EH (cell line): ENCODE data around the gene SFTPA2.
"Not testable (repeated sequence)": the region's sequence is repeated elsewhere in the genome, so short reads cannot be mapped to it uniquely, and the experiment has no call there.

Experiments
- DNase-seq: peaks from one replicate; pipeline ENCODE4 v3.0.0-alpha.2; 2015; ENCODE audit warnings: low read depth

SFTPA2 gene

DNA sequence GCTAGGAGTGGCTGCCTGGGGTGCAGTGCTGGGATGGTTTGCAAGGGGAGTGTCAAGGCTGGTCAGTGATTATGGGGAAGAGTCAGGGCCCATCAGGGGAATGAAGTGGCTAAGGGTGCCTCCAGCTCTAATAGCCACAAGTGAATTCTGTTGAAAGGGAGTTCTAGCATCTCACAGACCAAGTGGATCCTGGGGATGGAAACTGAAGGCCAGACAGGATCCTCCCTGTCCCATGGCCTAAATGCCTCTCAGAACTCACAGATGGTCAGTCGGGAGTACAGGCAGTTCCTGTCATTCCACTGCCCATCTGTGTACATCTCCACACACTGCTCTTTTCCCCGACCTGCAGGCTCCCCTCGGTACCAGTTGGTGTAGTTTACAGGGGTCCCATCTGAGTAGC is 3.2 kb downstream of the SFTPA2 start:
- not testable (repeated sequence) for DNase-seq

DNA sequence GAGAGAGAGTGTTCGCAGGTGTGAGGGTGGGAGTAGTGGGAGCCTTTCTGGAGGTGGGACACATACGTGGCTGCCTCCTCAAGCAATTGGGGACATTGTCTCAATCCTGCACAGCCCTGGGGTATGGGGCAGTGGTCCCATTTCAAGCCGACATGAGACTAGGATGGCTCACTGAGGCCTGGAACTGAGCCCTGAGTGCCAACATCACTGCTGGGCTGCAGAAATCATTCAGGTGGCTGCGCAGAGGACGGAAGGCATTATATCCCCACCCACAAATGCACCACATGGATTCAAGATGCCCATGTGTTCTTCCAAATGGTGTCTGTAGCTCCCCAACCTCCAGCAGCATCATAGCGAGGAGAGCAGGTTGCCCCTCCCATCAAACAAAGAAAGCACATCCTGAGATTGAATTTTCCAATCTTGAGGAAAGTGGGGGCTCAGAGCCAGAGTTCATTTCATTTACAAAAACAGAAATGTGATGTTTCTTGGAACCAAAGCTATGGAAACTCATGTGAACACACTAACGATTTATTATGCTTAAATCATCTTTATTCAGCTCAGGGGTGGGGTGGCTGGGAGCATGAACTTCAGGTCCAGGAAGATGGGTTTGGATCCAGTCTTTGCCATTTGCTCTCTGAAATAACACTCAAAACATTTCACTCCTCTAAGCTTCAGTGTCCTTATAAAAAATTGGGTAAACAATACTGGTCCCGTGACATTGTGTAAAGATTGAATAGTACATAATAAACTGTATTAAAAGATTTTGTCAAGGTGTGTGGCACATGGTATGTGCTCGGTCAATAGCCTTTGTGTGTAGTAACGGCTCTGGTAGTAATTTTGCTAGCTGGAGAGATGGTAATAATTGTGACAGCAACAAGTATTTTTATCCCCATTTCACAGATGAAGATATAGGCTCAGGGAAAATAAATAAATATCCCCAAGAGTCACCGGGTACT is 4.6 kb downstream of the SFTPA2 start:
- DNase-seq: no peak

DNA sequence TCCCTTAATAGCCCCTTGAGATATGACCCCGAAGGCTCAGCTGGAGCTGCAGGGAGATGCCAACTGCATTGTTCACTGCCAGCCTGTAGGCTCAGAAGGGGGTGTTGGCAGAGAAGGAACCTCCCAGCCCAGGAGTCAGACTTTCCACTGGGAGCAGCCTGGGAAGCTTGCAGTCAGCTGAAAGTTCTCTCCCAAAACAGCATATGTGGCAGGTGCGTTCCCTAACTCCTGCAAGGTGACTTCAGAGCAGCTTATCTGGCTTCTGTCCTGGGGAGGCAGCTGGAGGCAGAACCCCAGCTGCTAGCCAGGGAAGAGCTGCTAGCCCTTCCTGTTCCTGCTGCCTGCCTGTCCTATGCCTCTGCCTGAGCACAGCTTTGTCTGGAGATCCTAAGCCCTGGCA is 8.1 kb downstream of the SFTPA2 start:
- no peak for DNase-seq

DNA sequence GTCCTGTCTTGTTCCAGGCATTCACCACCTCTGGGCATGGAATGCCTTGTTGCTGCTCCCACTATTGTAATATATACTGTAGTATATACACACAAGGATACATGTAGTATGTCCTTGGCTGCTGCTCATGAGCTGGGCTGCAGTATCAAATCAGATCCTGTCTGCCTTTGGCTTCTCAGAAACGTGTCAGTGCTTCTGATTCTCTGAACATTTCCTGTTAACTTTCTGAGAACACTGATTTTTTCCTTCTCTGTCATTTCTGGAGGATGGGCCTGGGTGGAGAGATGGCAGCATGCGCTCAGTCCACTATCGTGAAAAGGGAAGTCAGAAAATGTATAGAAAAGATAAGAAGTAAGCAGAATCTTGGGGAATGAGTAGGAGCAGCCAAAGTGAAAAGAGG is 12.2 kb downstream of the SFTPA2 start:
- DNase-seq: no peak

DNA sequence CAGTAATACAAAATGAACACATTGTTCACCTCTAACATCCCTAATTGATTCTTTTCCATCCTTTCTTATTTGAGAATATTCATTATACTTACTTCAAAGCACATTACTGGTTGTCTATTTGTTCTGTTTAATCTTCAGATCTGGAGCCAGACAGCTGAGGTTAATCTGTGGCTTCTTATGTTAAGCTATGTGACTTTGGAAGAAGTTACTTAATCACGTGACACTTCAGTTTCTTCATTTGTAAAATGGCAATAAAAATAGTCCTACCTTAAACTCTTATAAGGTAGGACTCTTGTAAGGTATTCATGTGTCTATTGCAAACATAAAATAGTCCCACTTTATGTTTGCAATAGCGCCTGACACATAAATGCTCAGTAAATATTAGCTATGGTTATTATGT is 13.1 kb downstream of the SFTPA2 start:
- not testable (repeated sequence) for DNase-seq

DNA sequence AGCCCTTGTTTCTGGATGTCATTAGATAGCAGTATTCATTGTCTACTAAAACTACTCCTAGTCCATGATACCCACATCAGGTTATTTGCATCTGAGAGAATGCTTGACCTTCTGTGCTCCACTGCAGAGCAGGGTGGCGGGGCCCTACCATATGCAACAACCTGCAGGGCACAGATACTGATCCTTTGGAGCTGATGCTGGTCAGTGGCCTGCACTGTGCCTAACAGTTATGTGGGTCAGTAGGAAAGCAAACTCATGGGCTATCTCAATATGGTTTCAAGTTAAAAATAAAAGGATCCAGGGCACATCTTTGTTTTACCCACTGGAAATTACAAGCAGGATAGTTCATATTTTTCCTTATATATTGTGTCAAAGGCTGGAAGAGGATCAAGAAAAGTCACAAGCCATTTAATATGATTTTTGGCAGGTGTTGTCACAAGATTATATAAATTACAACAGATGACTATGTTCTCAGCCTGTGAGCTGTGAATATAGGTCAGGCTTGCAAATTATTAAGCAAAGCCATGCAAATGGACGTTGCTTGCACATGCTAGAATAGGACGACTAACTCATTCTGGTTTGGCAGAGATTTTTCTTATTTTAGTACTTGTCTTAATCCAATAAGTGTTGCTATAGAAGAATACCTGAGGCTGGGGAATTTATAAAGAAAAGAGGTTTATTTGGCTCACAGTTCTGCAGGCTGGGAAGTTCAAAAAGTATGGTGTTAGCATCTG is 15.1 kb downstream of the SFTPA2 start:
- not testable (repeated sequence) for DNase-seq

DNA sequence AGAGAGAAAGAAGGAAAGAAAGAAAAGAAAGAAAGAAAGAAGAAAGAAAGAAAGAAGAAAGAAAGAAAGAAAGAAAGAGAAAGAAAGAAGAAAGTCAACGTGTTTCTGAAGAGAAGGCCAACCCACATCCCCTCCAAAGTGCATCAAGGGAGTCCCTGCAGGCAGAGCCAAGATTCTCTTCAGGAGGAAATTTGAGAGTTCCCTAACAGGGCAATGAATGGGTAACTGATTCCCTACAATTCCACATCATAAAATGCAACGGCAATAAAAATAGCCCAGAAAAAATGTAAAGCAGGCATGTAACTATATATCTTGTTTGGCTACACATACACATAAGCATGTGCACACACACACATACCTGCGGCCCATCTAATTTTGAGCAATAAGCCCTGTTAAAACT is 15.8 kb downstream of the SFTPA2 start:
- not testable (repeated sequence) for DNase-seq

DNA sequence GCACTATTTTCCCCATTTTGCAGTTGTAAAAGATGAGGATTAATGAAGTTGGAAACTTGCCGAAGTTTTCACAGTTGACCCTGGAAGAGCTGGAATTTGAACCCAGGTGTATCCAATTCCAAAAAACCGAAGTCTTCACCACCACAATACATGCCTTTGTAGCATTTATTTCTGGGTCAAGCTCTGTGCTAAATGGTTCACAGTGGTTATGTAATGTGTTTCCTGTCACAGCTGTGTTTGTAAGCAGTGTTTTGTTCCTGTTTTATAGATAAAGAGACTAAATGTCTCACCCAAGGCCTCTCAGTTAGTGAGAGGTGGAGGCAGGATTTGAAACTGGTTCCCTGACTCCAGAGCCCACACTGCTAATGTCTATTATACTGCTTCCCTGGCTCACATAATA is 17.6 kb downstream of the SFTPA2 start:
- no peak for DNase-seq

DNA sequence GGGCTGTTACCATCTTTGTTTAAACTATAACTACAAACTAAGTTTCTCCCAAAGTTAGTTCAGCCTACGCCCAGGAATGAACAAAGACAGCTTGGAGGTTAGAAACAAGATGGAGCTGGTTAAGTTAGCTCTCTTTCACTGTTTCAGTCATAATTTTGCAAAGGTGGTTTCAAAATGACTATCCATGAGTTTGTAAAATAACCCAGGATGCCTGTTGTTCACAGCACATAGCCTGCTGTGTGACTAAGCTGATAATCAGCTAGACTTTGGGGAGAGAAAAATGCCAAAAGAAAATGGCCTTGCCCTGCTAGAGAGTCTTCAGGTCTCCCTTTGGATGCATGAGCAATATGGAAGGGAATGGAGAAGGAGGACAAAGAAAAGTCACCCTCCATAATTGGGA is 19.3 kb downstream of the SFTPA2 start:
- DNase-seq: peak; percentile 19

DNA sequence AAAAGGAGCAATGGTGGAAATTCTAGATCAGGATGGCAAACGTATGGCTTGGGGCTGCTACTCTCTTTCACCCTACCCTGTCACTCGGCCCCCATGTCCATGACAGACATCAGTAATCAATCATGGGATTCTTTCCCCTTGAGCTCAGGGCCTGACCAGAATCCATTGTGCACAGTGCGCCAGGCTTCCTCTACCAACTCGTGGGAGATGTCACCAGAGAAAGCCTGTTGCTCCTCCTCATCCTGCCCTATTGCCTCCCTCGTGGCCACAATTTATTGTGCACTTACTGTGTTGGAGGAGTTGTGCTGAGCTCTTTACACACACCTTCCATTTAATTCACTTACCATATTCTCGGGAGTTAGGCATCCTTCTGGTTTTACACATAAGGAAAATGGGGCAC is 21.9 kb downstream of the SFTPA2 start:
- not testable (repeated sequence) for DNase-seq

DNA sequence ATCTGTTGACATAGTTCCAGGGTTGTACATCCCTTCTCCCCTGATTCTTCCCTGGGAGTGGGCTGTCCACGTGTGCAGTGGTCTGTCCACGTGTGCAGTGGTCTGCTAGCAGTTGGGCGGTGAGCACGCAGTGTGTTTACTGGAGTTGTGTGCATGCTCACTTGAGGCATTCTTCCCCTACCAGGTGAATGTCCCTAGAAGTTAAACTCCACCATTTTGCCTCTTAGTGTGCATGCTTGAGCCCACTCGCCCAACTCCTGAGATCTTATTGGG is 26.4 kb downstream of the SFTPA2 start:
- not testable (repeated sequence) for DNase-seq

DNA sequence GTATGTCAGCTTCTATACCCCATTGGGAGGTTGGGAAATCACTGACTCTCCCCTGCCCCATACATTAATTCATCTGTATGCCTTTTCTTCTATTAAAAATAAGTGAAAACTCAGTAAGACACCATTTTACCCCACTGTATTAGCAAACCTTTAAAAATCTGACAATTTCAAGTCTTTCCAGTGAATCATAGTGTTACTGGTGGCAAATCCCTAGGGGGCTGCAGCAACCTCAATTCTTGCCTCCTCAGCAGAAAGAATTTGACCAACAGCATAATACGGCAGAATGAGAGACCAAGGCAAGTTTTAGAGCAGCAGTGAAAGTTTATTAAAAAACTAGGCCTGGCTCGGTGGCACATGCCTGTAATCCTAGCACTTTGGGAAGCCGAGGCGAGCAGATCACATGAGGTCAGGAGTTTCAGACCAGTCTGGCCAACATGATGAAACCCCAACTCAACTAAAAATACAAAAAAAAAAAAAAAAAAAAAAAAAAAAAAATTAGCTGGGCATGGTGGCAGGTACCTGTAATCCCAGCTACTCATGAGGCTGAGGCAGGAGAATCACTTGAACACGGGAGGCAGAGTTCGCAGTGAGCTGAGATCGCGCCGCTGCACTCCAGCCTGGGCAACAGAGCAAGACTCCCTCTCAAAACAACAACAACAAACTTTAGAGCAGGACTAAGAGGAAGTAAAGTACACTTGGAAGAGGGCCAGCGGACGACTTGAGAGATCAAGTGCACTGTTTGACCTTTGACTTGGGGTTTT is 26.9 kb downstream of the SFTPA2 start:
- not testable (repeated sequence) for DNase-seq

DNA sequence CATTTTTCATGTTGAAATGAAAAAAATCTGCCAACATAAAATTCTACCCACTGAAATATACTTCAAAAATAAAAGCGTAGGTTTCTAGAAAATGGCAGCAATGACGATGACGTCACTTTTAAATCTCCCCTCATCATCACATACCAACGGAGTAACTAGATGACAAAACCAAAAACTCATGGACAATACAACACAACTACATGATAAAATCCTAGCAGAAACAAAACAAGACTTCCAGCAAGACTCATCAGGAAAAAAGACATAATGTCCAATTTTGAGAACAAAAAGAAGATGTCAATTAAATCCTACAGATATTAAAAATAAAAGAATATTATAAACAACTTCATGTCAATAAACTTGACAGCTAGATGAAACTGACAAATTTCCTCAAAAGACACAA is 31.9 kb downstream of the SFTPA2 start:
- DNase-seq: not testable (repeated sequence)

DNA sequence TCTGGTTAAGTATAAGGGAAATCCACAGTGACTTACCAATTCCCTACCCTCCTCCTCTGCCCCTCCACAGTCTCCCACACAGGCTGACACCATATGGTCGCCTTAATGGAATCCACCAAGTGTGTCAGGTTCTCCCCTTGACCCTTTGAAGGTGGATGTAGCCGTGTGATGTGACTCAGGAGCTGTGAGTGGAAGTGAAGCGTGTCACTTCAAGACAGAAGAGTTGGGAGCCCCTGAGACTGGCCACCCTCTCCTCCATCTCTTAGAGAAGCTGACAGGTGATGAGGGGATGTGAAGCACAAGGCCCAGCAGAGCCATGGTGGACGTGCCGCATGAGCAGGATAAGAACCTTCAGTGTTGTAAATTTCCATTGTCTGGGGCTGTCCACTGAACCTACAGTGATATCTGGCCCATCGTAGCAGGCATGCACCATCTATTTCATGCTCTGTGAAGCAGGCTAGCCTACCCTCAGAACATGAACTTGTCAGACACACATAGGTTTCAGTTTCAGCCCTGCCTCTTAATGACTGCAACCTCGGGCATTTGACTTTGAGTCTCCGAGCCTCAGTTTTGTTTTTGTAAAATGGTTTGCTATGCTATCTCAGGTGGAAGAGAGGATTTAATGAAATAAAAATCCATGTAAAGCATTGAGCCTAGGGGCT is 35.0 kb downstream of the SFTPA2 start:
- not testable (repeated sequence) for DNase-seq

DNA sequence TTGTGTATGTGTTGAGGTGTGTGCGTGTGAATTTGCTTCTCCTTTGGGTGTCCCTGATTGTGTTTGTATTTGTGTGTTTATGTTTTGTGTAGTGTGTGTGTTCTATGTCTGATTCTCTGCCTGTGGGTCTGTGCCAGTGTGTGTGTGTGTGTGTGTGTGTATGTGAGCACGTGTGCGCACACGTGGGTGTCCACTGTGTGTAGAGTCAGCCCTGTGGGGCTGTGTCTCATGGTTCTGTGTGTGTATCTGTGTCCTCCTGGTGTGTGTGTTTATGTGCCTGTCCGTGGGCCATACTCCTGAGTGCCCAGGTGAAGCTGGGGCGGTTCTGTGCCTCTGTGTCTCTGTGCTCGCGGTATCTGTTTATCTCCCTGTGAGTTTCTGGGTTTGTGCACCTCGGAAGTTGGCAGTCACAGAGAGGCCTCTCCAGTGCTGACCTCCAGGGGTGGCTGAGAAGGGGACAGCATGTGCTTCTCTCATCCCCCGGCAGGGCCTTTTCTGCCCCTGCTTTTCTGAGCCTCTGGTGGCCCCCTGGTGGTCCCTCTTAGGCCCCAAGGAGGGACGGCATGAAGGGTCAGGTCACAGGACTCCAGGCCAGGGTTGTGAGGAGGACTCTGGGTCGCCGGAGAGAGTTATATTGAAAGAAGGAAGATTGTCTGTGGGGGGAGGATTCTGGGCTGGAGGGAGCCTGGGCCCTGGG is 36.9 kb downstream of the SFTPA2 start:
- DNase-seq: not testable (repeated sequence)

DNA sequence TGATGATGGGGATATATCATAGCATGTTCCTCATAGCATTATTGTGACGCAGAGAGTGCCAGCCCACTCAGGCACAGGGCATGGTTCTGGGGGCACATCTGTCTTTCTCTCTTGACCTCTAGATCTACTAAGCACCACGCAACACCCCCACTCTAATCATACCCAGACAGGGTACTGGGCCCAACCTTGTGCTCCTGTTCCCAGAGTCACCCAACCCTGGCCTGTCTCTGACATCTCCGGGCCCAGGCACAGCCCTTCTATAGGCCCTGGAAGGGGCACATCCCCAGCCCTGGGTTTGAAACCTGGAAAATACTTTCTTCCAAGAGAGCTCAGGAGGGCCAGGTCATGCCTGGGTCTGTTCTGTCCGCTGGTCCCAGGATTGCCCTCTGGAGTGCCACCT is 37.7 kb downstream of the SFTPA2 start:
- not testable (repeated sequence) for DNase-seq

DNA sequence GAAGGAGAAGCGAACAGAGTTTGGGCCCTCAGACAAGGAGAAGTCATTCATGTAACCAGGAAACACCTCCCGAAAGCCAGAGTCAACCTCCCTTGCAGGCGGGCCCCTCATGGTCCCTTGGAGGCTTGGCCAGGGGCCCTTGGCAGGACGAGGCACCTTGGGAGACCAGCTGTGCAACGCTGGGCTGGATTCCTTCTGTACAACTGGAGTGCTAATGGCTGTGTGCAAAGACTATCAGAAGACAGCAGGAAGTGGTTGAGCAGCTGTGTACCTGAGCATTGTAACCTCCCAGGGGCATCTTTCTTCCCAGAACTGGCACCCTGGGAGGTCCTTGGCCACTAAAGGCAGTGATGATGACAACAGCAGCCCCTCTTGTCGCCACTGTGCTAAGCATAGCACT is 38.5 kb downstream of the SFTPA2 start:
- not testable (repeated sequence) for DNase-seq

DNA sequence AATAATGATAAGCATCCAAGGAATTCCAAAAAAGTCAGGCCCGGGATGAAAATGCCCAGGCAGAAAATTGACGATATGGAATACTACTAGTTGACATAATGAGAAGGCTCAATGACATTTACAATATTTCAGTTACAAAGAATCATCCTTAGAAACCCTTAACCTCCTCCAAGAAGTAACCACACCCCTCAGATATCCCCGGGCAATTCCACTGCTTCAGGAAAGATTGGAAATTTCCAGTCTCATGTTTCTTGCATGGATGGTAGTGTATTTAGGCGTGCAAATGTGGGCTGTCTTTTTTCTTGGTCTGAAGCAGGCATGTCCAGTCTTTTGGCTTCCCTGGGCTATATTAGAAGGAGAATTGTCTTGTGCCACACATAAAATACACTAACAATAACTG is 42.6 kb downstream of the SFTPA2 start:
- not testable (repeated sequence) for DNase-seq

DNA sequence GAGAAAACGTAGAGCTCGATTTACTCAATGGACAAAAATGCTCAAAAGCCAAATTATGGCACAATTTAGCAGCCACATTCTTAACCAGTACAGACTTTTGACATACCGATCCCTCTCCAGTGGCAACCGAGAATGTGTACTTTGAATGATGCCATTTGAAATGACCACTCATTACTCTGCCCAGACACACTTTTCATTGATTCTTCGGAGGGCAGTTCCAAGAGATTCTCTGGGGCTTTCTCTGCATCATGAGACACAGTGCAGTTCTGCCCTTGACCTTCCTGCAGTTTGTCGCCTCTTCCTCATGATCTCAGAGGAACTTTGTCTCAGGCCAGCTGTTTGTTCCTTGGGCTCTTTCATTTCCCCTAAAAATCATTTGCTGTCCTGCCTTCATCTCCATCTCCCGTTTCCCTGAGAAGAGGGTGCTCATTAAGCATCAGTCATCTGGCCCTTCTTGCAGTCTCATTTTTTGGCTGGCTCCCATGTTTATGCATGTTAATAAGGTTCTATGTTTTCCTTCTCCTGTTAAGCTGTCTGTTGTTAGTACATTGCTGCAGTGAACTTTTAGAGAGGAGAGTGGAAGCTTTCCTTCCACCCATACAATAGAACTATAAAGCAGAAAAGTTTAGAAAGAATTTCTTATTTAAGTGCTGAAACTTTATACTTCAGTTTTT is 43.5 kb downstream of the SFTPA2 start:
- DNase-seq: peak; percentile 70

DNA sequence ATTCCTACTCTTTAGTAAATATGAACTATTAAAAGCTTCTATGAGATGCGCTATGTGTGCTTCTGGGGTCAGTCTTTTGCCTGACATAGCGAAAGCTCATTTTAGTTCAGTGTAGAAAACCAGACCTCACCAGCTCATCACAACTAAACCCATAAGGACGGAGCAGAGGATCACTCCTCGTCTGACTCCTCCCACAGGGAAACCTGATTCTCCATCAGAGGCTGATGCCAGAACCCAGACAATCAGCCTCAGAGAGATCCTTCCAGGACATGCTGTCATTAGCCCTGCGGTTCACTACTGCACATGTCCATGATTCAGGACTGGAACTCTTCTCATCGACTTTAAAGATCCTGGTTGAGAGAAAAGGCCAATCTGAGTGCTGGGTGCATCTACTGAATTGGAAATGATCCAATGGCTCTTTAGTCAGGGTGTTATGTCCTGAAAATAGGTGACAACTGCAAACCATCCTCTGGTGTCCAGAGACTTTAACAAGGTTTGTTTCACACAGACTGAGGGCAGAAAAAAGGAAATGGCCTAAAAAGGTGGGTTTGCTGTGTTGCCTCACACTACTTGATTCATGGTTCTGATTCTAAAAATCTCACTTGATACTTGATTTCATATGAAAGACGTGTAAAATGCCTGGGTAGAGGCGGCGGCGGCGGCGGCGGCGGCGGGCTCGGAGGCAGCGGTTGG is 48.2 kb downstream of the SFTPA2 start, which contains the start of gene EIF5AL1:
Gene EIF5AL1, plus strand, starts transcription at position 643 of the 693 bp plus-strand sequence. CDS start 117 bp downstream, outside the sequence.
- DNase-seq: not testable (repeated sequence)
